IgD-negative memory B cell (primary cell): ENCODE data around the gene CHST6. TPM values are rescaled to one million over a fixed set of nuclear protein-coding genes. Genes with fewer than 3 reads are reported as not detected.
"Not testable (repeated sequence)": the region's sequence is repeated elsewhere in the genome, so short reads cannot be mapped to it uniquely, and the experiment has no call there.

ENCODE experiments used
- H3K27ac Mint-ChIP-seq, 3 donors: one replicate each; pipeline ENCODE4 v1.8.0; 2020 to 2022; ENCODE audit warnings: mild to moderate bottlenecking in 3 of 3, mixed read lengths in 3 of 3, moderate library complexity in 1 of 3
- H3K27me3 Mint-ChIP-seq: one replicate; pipeline ENCODE4 v1.8.0; 2021; ENCODE audit warnings: mixed read lengths
- H3K36me3 Mint-ChIP-seq: one replicate; pipeline ENCODE4 v1.8.0; 2020; ENCODE audit warnings: mild to moderate bottlenecking, mixed read lengths
- H3K4me1 Mint-ChIP-seq, 3 donors: one replicate each; pipeline ENCODE4 v1.8.0; 2020 to 2022; ENCODE audit warnings: mixed read lengths in 3 of 3, mild to moderate bottlenecking in 1 of 3
- H3K4me3 Mint-ChIP-seq, 4 donors: one replicate each; pipeline ENCODE4 v1.8.0; 2020 to 2022; ENCODE audit warnings: mild to moderate bottlenecking in 4 of 4, mixed read lengths in 4 of 4, moderate library complexity in 3 of 4
- H3K9me3 Mint-ChIP-seq, 3 donors: one replicate each; pipeline ENCODE4 v1.8.0; 2020 to 2021; ENCODE audit warnings: mixed read lengths in 3 of 3, mild to moderate bottlenecking in 1 of 3
- polyA plus RNA-seq: library from polyadenylated mRNA; unstranded; fragments of 300-500 nt; fragmentation: Illumina TruSeq; gene quantifications from one replicate; pipeline ENCODE4 v1.2.3, GENCODE V29; 2021

The CHST6 gene
- polyA plus RNA-seq: 0.13 TPM

- Mint-ChIP-seq H3K4me3 (peak within 1 kb of the TSS; percentile 56 to 87 (median 74)), H3K36me3 (no peaks in the 10 kb centered on the region), H3K27ac (no peak within 1 kb of the TSS), H3K4me1 (peaks cover 4 to 11% (median 11%) of the 10 kb centered on the region in 3 donors), H3K9me3 (no peaks in the 10 kb centered on the region), H3K27me3 (peaks cover 19% of the 10 kb centered on the region)
These were observed at the start of gene CHST6 for GRCh38 chr16:75495076-75495674. TSS of gene CHST6 (minus strand) at chr16:75495441. CDS start at chr16:75479828, 15,613 bp downstream.

GRCh38 chr16:75542462-75542861, 47.2 kb upstream of the CHST6 start:
- H3K4me1 Mint-ChIP-seq, H3K27me3 Mint-ChIP-seq, H3K4me3 Mint-ChIP-seq, H3K9me3 Mint-ChIP-seq, H3K27ac Mint-ChIP-seq, H3K36me3 Mint-ChIP-seq: not testable (repeated sequence)

- Mint-ChIP-seq H3K27me3 (no peaks in the 10 kb centered on the region), H3K4me1 (no peaks in the 10 kb centered on the region), H3K27ac (no peak overlapping the region), H3K36me3 (peaks cover 3% of the 10 kb centered on the region), H3K4me3 (no peak overlapping the region), H3K9me3 (no peaks in the 10 kb centered on the region)
These were observed 46.0 kb upstream of the CHST6 start for GRCh38 chr16:75541236-75541635.

GRCh38 chr16:75538882-75539565, 43.8 kb upstream of the CHST6 start:
- H3K9me3 Mint-ChIP-seq, H3K4me3 Mint-ChIP-seq, H3K27me3 Mint-ChIP-seq, H3K36me3 Mint-ChIP-seq, H3K4me1 Mint-ChIP-seq, H3K27ac Mint-ChIP-seq: not testable (repeated sequence)

GRCh38 chr16:75537776-75538175, 42.5 kb upstream of the CHST6 start:
- Mint-ChIP-seq H3K36me3 (no peaks in the 10 kb centered on the region), H3K27me3 (no peaks in the 10 kb centered on the region), H3K9me3 (no peaks in the 10 kb centered on the region), H3K27ac (no peak overlapping the region), H3K4me3 (no peak overlapping the region), H3K4me1 (no peaks in the 10 kb centered on the region)

GRCh38 chr16:75535901-75536300, 40.7 kb upstream of the CHST6 start, which contains the start of gene CHST5:
TSS of gene CHST5 (minus strand) at chr16:75536108. CDS start at chr16:75530384, 5,724 bp downstream.
- H3K27me3 Mint-ChIP-seq: no peaks in the 10 kb centered on the region
- H3K4me3 Mint-ChIP-seq: no peak within 1 kb of the TSS
- no peaks in the 10 kb centered on the region for H3K36me3 Mint-ChIP-seq
- no peak within 1 kb of the TSS for H3K27ac Mint-ChIP-seq
- H3K4me1 Mint-ChIP-seq: peaks cover 0 to 1% (median 0%) of the 10 kb centered on the region in 3 donors
- no peaks in the 10 kb centered on the region for H3K9me3 Mint-ChIP-seq

GRCh38 chr16:75535211-75535843, 40.1 kb upstream of the CHST6 start:
- no peaks in the 10 kb centered on the region for H3K9me3 Mint-ChIP-seq
- no peak overlapping the region for H3K4me3 Mint-ChIP-seq
- no peak overlapping the region for H3K27ac Mint-ChIP-seq
- H3K4me1 Mint-ChIP-seq: peaks cover 0 to 1% (median 0%) of the 10 kb centered on the region in 3 donors
- no peaks in the 10 kb centered on the region for H3K36me3 Mint-ChIP-seq
- H3K27me3 Mint-ChIP-seq: no peaks in the 10 kb centered on the region

GRCh38 chr16:75534560-75535205, 39.4 kb upstream of the CHST6 start:
- H3K4me3 Mint-ChIP-seq: peak overlapping the region in 1 of 4 donors; percentile 12
- H3K27ac Mint-ChIP-seq: no peak overlapping the region
- H3K36me3 Mint-ChIP-seq: no peaks in the 10 kb centered on the region
- H3K27me3 Mint-ChIP-seq: no peaks in the 10 kb centered on the region
- H3K9me3 Mint-ChIP-seq: no peaks in the 10 kb centered on the region
- H3K4me1 Mint-ChIP-seq: peaks cover 0 to 1% (median 0%) of the 10 kb centered on the region in 3 donors

- Mint-ChIP-seq H3K4me1 (peaks cover 2 to 6% (median 4%) of the 10 kb centered on the region in 3 donors), H3K9me3 (no peaks in the 10 kb centered on the region), H3K27ac (no peak overlapping the region), H3K27me3 (no peaks in the 10 kb centered on the region), H3K36me3 (no peaks in the 10 kb centered on the region), H3K4me3 (no peak overlapping the region)
These were observed 37.5 kb upstream of the CHST6 start for GRCh38 chr16:75532791-75533190.

GRCh38 chr16:75532142-75532765, 37.0 kb upstream of the CHST6 start:
- Mint-ChIP-seq H3K27me3 (no peaks in the 10 kb centered on the region), H3K4me3 (peak overlapping the region in 1 of 4 donors; percentile 69), H3K27ac (no peak overlapping the region), H3K4me1 (peaks cover 2 to 6% (median 6%) of the 10 kb centered on the region in 3 donors), H3K9me3 (no peaks in the 10 kb centered on the region), H3K36me3 (no peaks in the 10 kb centered on the region)

- Mint-ChIP-seq H3K4me3 (no peak overlapping the region), H3K36me3 (no peaks in the 10 kb centered on the region), H3K4me1 (peaks cover 2 to 6% (median 6%) of the 10 kb centered on the region in 3 donors), H3K27me3 (no peaks in the 10 kb centered on the region), H3K27ac (no peak overlapping the region), H3K9me3 (no peaks in the 10 kb centered on the region)
These were observed 34.7 kb upstream of the CHST6 start for GRCh38 chr16:75529959-75530358.

GRCh38 chr16:75529056-75529905, 34.0 kb upstream of the CHST6 start:
- Mint-ChIP-seq H3K4me1 (peaks cover 2 to 6% (median 6%) of the 10 kb centered on the region in 3 donors), H3K27ac (no peak overlapping the region), H3K36me3 (no peaks in the 10 kb centered on the region), H3K27me3 (no peaks in the 10 kb centered on the region), H3K9me3 (no peaks in the 10 kb centered on the region), H3K4me3 (no peak overlapping the region)

GRCh38 chr16:75527825-75528299, 32.6 kb upstream of the CHST6 start:
- no peak overlapping the region for H3K27ac Mint-ChIP-seq
- H3K4me3 Mint-ChIP-seq: no peak overlapping the region
- H3K9me3 Mint-ChIP-seq: no peaks in the 10 kb centered on the region
- H3K4me1 Mint-ChIP-seq: peaks cover 2 to 6% (median 6%) of the 10 kb centered on the region in 3 donors
- no peaks in the 10 kb centered on the region for H3K27me3 Mint-ChIP-seq
- H3K36me3 Mint-ChIP-seq: no peaks in the 10 kb centered on the region
